NCI-H510A (cell line): ENCODE results near the gene TWNK.
A peak's percentile ranks its signal among the peaks of the same experiment; 100 is the strongest.

Experiments used
- DNase-seq: peaks from one replicate; lab custom pipeline; 2025; lab: John Stamatoyannopoulos, UW

TWNK gene

DNA sequence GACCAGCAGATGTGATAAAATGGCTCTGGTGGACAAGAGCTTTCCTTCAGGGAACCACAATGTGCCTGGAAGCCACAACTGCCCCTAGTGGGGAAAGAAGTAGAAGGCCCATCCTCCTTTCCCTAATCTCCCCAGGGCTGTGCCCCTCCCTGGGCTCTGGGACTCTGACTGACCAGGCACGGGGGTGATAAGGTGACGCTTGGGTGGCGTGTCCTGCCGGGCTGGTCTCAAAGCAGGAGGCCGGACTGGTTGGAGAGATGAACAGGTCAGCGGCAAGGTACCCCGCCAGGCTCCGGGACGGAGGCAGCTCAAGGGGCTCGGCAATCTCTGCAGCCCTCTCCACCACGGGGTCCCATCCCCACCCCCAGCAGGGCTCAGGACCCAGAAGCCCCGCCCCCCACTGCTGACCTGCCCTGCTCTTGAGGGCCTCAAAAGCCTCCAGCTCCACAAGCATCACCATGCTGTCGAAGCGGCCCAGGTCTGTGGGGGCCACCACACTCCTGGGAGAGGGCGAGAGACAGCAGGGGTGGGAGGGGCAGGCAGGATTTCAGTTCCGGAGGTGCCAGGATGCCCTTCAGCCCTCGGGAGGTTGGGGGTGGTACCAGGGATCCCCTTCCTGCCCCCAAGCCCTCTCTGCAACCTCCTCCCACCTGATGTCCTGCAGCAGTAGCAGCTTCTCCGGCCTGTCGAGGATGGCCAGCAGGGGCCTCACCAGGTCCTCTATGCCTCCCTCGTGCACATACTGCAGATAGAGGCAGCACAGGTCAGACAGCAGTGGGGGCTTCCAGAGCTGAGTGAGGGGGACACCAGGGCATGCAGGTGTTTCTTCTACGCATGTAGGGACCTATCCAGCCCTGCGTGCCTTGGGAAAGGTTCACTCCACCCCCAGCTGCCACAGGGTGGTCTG is 24.4 kb downstream of the TWNK start:
- no peak for DNase-seq

DNA sequence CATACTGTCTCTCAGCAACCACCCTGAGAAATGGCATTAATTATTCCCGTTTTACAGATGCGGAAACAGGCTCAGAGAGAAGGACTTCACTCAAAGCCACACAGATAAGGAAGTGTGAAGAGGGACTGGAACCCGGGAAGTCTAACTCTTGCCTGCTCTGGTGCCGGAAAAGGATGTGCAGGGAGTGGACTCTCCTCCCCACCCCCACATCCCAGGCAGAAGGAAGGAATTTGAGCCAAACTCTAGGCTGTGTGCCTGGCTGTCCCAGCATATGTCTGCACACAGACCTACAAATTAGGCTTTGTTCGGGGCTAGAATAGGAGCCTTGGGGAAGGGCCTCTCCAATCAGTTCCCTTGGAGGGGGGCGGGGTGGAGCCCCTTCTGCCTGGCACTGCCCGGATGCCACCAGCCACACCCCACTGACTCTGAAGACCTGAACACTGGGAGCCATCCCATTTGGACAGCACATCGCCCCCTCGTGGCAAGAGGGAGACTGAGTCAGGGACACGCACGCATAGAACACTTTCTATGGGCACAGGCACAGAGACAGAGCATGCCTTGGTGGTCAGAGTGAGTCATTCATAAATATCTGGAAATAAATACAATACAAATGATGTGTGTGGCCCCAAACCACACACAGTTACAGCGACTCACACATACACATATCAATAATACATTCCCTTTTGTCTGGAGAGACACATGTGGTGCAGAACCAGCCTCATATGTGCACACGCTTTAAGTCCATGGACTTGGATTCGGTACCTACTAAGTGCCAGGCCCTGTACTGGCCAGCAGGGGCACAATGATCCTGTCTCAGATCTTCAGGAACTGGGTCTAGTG is 25.4 kb downstream of the TWNK start:
- DNase-seq, result peak; percentile 51

DNA sequence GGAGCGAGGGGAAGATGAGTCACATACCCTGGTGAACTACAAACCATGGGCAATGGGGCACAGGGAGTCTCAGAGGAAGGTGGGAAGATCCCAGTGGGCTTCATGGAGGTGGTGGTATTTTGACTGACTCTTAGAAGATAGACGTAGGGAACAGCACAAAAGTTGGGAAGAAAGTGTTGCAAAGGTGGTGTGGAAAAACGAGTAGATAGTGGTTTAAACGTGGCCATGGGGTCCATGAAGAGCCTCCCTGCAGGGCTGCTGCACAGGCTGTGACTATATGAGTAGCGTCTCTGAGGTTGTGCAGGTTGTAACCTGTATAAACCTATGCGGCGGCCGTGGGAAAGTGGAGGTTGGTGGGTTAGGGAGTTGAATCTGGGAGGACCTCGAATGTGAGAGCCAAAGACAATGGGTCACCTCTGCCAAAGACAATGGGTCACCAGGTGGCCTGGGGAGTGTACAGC is 26.1 kb downstream of the TWNK start:
- DNase-seq, result no peak

- no peak for DNase-seq
These were observed 27.0 kb downstream of the TWNK start for GRCh38 chr10:101014230-101014884.

DNA sequence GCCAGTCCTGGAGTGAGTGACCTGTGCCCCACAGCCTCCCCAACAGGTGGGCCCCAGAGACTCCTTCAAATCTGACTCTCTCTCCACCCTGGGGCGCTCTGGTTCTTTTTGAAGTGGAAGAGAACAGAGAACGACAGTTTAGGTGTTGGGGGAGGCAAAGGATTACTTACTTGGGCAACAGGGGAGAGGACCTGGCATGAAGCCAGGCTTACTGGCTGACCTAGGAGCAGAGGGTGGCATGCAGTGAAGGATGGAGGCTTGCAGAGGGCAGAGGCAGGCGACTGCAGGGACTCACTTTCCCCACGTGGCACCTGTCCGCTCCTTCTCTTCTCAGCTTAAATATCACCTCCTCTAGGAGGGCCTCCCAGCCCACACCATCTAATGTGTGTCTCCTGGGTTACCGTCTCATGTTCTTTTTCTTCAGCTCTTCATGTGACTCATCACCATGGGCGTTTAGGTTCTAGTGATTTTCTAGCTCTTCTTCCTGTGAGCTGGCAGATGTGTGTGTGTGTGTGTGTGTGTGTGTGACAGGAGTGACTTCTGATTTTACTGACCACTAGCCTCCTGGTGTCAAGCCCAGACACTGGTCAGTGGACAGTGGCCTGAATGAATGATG is 27.7 kb downstream of the TWNK start:
- no peak for DNase-seq

DNA sequence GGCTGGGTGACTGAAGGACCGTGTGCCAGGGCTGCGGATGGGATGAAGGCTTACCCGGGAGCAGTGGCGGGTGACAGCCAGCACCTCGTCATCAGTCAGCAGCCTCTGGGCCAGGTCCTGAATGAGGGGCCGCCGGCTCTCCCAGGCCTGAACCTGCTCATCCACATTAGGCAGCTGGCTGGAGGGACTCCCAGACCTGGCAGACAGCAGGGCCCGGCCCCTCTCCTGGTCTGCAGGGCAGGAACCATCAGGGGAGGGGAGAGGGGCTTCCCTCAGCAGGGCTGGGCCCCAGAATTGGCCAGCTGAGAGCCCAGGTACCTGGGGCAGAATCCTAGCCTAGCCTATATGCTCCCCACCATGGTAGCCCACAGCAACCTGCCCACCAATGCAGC is 28.2 kb downstream of the TWNK start:
- no peak for DNase-seq

DNA sequence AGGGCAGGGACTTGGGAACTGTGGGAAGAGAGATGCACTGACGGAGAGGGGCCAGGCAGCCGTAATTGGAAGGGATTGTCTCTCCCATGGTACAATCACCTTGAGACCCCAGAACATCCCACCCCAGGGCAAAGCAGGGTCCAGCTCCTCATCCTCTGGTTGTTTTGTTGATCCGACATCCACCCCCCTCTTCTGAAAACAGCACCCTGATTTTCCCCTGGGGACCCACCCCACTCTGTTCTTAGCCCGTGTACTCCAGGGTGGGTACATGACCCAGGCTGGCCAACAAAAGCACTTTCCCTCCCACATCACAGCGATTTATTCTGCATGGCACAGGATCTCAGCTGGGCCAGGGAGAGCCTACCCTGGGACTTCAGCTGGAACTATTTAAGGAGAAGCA is 29.5 kb downstream of the TWNK start:
- DNase-seq, result no peak

GRCh38 chr10:101018118-101018599 is 30.8 kb downstream of the TWNK start:
- no peak for DNase-seq

DNA sequence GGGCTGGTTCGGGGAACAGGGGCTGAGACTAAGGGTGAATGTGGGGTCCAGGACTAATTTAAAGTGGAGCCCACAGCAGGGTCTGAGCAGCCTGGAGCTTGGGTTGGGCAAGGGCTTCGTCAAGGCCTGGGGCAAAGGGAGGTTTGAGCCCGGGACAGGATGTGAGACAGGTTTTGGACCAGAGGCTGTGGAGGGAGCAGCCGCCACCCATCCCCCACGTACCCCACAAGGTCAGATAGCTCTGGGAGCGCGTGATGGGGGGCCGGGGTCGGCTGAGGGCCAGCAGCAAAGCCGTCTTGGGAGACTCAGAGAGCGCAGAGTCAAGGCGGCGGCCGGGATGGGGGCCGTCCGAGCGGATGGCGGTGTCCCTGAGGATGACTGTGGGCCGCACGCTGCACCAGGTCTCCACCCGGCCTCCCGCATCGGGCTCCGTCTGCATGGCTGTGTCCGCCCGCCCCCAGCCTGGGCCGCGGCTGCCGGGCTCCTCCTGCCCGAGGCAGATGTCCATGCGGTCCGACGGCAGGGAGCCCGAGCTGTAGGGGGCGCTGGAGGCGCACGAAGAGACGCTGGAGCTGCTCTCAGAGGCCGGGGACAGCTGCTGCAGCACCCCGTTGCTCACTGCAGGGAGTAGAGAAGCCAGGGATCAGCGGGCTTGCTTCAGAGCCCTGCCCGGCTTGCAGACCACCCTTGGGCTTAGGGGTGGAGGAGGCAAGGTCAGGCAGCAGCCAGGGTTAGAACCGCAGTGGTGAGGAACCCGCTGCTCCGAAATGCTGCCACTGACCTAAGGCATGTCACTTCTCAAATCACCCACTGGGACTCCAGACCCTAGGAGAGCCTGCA is 31.5 kb downstream of the TWNK start:
- peak; percentile 76 for DNase-seq

DNA sequence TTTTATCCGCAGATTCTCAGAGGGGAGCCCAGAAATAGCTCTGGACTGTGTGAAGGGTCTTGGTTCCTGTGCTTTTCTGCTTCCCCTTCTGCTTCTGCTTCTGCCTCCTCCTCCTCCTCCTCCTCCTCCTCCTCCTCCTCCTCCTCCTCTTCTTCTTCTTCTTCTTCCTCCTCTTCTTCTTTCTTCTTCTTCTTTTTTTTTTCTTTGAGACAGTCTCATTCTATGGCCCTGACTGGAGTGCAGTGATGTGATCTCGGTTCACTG is 32.0 kb downstream of the TWNK start:
- DNase-seq, result no peak

- DNase-seq, result no peak
These were observed 33.2 kb downstream of the TWNK start for GRCh38 chr10:101020427-101021075.

DNA sequence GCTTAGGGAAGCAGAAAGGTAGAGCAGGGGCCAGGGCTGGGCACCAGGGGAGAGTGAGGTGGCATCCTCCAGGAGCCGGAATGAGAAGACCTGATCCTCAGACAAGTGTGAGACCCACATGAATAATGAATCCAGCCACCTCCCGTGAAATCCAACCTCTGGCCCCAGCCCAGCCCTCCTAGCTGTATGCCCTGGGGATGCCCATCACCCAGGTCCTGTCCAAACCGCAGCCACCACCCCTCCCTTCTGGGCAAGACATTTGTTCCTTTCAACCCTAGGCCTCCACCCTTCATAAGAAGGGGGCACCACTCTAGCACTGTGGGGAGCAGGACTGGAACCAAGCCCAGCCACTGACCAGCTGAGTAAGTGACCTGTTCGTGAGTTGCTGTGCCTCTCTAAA is 33.9 kb downstream of the TWNK start:
- no peak for DNase-seq

- DNase-seq, result no peak
These were observed 34.4 kb downstream of the TWNK start for GRCh38 chr10:101021692-101022251.

GRCh38 chr10:101022967-101023705 is 35.8 kb downstream of the TWNK start:
- no peak for DNase-seq

GRCh38 chr10:101027106-101027720 is 39.9 kb downstream of the TWNK start:
- DNase-seq, result no peak

- DNase-seq, result no peak
These were observed 41.3 kb downstream of the TWNK start for GRCh38 chr10:101028446-101029337.

DNA sequence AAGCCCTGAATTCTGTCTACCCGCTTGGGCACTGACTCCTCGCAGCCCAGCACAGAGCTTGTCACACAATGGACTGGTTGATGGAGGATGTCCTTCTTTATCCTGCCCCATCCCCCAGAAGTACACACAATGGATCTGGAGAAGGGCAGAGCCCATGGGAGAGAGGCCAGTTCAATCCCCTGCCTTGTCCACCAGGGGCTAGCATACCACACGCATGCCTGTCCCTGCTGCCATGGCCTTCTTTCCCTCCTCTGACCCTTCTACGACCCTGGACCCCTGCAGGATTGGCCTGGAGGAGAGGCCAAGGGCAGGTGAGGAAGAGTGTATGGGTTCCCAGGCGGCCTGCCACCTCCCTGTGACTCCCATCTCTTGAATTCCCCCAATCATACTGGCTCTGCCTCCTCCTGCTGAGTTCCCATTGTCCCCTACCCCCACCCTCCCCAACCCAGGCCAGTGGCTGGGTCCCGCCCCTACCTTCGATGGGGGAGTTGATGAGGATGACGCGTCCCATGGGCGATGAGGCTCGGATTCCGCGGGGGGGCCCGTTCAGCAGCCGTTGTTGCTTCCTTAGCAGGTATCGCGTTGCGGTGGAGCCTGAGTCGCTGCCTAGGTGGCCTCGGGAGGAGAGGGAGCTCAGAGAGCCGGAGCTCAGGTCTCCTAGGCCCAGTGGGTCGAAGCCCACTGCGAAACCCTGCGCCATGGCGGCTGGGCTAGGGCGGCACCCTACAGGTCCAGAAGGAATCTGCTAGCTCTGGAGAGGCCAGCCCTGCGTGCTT is 42.4 kb downstream of the TWNK start:
- no peak for DNase-seq
